MM.1S (cell line): ENCODE results near the gene ZNF710.

Experiments used
- DNase-seq: peaks from one replicate; pipeline ENCODE4 v3.0.0-alpha.2; 2015
- H2AFZ ChIP-seq: fragments of 300-600 bp; sonication (generic); 2 replicates; pipeline ENCODE4 v1.6.0; 2016; ENCODE audit warnings: antibody characterized with exemption, low read length
- H3F3A ChIP-seq: fragments of 300-600 bp; sonication (generic); 2 replicates; pipeline ENCODE4 v1.6.1; 2016; ENCODE audit warnings: mild to moderate bottlenecking, antibody characterized with exemption, low read length, moderate library complexity, mixed read lengths; ENCODE audit not compliant: insufficient read depth
- H3K27ac ChIP-seq: fragments of 300-600 bp; sonication (generic); 2 replicates; pipeline ENCODE4 v1.5.1; 2016; ENCODE audit warnings: mild to moderate bottlenecking, low read length
- H3K27me3 ChIP-seq: fragments of 300-600 bp; sonication (generic); replicated peaks from 2 replicates; pipeline ENCODE4 v1.6.0; 2016; ENCODE audit warnings: low read length; ENCODE audit not compliant: insufficient read depth
- H3K36me3 ChIP-seq: fragments of 300-600 bp; sonication (generic); replicated peaks from 2 replicates; pipeline ENCODE4 v1.6.1; 2016; ENCODE audit warnings: mild to moderate bottlenecking, low read length, mixed read lengths; ENCODE audit not compliant: insufficient read depth
- H3K4me1 ChIP-seq: fragments of 300-600 bp; sonication (generic); 2 replicates; pipeline ENCODE4 v1.6.1; 2016; ENCODE audit warnings: low read length, mixed read lengths
- H3K4me2 ChIP-seq: fragments of 300-600 bp; sonication (generic); 2 replicates; pipeline ENCODE4 v1.6.0; 2016; ENCODE audit warnings: low read depth, low read length
- H3K4me3 ChIP-seq: fragments of 300-600 bp; sonication (generic); 2 replicates; pipeline ENCODE4 v1.5.1; 2016; ENCODE audit warnings: low read length, mixed read lengths
- H3K79me2 ChIP-seq: fragments of 300-600 bp; sonication (generic); 2 replicates; pipeline ENCODE4 v1.6.1; 2016; ENCODE audit warnings: mixed run types, low read length, mixed read lengths
- H3K9ac ChIP-seq: fragments of 300-600 bp; sonication (generic); 2 replicates; pipeline ENCODE4 v1.6.1; 2016; ENCODE audit warnings: low read length, mixed read lengths
- H3K9me2 ChIP-seq: fragments of 300-600 bp; sonication (generic); replicated peaks from 2 replicates; pipeline ENCODE4 v1.6.1; 2016; ENCODE audit warnings: mild to moderate bottlenecking, low read length, mixed read lengths; ENCODE audit not compliant: insufficient read depth
- H3K9me3 ChIP-seq: fragments of 300-600 bp; sonication (generic); replicated peaks from 2 replicates; pipeline ENCODE4 v1.6.1; 2016; ENCODE audit warnings: mild to moderate bottlenecking, low read length, mixed read lengths; ENCODE audit not compliant: insufficient read depth
- H4K20me1 ChIP-seq: fragments of 300-600 bp; sonication (generic); 2 replicates; pipeline ENCODE4 v1.6.1; 2016; ENCODE audit warnings: mild to moderate bottlenecking, low read length, moderate library complexity, mixed read lengths; ENCODE audit not compliant: insufficient read depth
- EZH2 ChIP-seq: fragments of 300-600 bp; sonication (generic); optimal IDR thresholded peaks from 2 replicates; pipeline ENCODE3; 2017; ENCODE audit warnings: low read depth, mild to moderate bottlenecking, antibody characterized with exemption, low read length, mixed read lengths
- EZH2phosphoT487 ChIP-seq: fragments of 300-600 bp; sonication (generic); IDR thresholded peaks from 2 replicates; pipeline ENCODE4 v1.6.1; 2018; ENCODE audit warnings: antibody characterized with exemption, low read length
- TF ChIP-seq, protein P1 (sequence below): fragments of 300-600 bp; sonication (generic); IDR thresholded peaks from 2 replicates; pipeline ENCODE4 v1.5.1; 2016; ENCODE audit warnings: antibody characterized with exemption, low read length, mixed read lengths

Gene ZNF710

DNA sequence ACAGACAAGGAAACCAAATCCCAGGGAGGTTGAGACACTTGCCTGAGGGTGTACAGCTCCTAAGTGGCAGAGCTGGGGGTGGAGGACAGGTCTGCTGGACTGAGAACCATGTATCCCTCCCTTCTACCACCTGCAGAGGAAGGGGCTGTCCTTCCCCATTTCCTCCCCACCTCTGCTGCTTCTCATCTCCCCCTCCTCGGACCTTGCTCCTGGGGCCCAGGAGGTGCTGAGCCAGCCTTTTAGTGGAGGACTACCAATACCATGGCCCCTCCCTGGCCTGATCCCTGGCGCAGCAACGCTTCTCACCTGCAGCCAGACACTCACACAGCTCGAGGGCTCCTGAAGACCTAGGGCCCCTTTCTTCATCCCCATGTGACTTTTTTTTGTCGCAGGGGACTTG is 50.8 kb downstream of the ZNF710 start:
- Histone ChIP-seq H3K36me3 (no peaks in the 10 kb centered on the region), H3K4me1 (peaks cover 24% of the 10 kb centered on the region), H3F3A (peaks cover 11% of the 10 kb centered on the region), H2AFZ (no peak overlapping the region), H4K20me1 (no peaks in the 10 kb centered on the region), H3K79me2 (peaks cover 79% of the 10 kb centered on the region), H3K4me3 (no peak overlapping the region), H3K4me2 (no peak overlapping the region), H3K9me2 (no peaks in the 10 kb centered on the region), H3K27me3 (no peaks in the 10 kb centered on the region), H3K9me3 (no peaks in the 10 kb centered on the region), H3K27ac (no peak overlapping the region; the same call in 1 of the 2 replicates), H3K9ac (no peak overlapping the region)
- TF ChIP-seq EZH2 (no peak), EZH2phosphoT487 (no peak)
- TF ChIP-seq, protein P1, sequence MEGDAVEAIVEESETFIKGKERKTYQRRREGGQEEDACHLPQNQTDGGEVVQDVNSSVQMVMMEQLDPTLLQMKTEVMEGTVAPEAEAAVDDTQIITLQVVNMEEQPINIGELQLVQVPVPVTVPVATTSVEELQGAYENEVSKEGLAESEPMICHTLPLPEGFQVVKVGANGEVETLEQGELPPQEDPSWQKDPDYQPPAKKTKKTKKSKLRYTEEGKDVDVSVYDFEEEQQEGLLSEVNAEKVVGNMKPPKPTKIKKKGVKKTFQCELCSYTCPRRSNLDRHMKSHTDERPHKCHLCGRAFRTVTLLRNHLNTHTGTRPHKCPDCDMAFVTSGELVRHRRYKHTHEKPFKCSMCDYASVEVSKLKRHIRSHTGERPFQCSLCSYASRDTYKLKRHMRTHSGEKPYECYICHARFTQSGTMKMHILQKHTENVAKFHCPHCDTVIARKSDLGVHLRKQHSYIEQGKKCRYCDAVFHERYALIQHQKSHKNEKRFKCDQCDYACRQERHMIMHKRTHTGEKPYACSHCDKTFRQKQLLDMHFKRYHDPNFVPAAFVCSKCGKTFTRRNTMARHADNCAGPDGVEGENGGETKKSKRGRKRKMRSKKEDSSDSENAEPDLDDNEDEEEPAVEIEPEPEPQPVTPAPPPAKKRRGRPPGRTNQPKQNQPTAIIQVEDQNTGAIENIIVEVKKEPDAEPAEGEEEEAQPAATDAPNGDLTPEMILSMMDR: no peak
- DNase-seq: no peak

DNA sequence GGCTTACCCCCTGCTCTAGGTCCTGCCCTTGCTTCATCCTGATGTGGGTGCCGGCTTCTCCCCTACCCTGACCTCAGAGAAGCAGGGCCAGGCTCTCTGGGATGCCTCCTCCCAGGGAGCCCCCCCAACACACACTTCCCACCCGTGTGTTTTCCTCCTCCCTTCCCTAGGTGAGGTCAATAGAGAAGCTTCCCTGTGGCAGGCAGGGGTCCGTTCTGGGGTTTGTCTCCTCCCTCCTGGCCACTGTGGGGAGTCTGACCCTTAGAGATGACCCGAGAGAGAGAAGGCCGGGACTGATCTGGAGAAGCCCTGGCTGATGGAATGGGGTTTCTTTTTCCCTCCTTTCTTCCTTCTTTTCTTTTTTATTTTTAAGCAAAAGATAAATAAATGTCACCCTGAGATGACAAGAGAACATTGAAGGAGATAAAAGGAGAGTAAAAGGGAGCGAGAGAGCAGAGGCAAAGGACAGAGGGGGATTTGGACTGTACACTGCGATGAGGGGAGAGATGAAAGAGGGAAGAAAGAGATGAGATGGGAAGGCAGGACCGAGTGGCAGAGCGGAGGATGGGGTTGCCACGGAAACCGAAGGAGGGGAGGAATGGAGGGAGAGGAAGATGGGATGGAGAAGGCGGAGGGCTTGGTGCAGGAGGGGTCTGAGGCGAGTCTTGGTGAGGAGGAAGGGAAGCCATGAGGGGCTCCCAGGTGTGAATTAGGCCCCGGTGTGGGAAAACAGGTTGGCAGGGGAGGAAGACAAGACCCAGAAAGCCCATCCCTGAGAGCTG is 52.8 kb downstream of the ZNF710 start:
- H3K9me3 ChIP-seq: no peaks in the 10 kb centered on the region
- H3K4me2 ChIP-seq: no peak overlapping the region
- H3K9me2 ChIP-seq: no peaks in the 10 kb centered on the region
- no peak overlapping the region for H2AFZ ChIP-seq
- H4K20me1 ChIP-seq: no peaks in the 10 kb centered on the region
- H3K36me3 ChIP-seq: no peaks in the 10 kb centered on the region
- H3K4me1 ChIP-seq: peaks cover 26% of the 10 kb centered on the region
- TF ChIP-seq EZH2phosphoT487: no peak
- no peak for TF ChIP-seq EZH2
- TF ChIP-seq, protein P1: no peak
- H3K4me3 ChIP-seq: no peak overlapping the region
- H3K9ac ChIP-seq: no peak overlapping the region
- H3K27me3 ChIP-seq: no peaks in the 10 kb centered on the region
- H3F3A ChIP-seq: peaks cover 13% of the 10 kb centered on the region
- DNase-seq: no peak
- no peak overlapping the region for H3K27ac ChIP-seq
- H3K79me2 ChIP-seq: peaks cover 70% of the 10 kb centered on the region

DNA sequence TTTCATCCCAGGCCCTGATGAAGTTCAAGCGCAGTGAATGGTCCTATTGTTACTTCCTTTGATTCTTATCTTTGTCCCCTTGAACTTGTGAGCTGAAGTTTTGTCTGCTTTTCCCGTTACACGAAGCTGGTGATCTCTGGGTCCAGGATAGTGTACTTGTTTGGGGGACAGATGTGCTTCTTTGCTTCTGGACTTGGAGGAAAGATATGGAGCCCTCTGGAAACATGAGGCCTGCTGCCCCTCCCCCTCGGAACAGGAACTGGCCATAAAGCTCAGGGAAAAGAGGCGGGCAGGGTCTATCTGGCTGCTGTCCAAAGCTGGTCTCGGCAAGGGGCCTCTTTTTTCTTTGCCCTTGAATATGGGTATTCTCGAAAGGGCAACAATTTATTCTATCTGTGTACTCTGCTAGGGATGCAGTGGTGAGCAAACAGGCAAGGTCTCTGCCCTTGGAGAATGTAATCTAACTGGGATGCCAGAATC is 53.5 kb downstream of the ZNF710 start:
- no peaks in the 10 kb centered on the region for H3K27me3 ChIP-seq
- H4K20me1 ChIP-seq: no peaks in the 10 kb centered on the region
- H3F3A ChIP-seq: peaks cover 21% of the 10 kb centered on the region
- no peaks in the 10 kb centered on the region for H3K36me3 ChIP-seq
- H3K4me2 ChIP-seq: no peak overlapping the region
- peaks cover 32% of the 10 kb centered on the region for H3K4me1 ChIP-seq
- DNase-seq: no peak
- H3K9ac ChIP-seq: no peak overlapping the region
- TF ChIP-seq EZH2phosphoT487: no peak
- TF ChIP-seq, protein P1: no peak
- TF ChIP-seq EZH2: no peak
- no peaks in the 10 kb centered on the region for H3K9me2 ChIP-seq
- no peak overlapping the region for H2AFZ ChIP-seq
- H3K9me3 ChIP-seq: no peaks in the 10 kb centered on the region
- H3K79me2 ChIP-seq: peaks cover 62% of the 10 kb centered on the region
- H3K4me3 ChIP-seq: no peak overlapping the region
- H3K27ac ChIP-seq: no peak overlapping the region
